ENCODE results near the gene HSPB7.

Gene HSPB7

DNA sequence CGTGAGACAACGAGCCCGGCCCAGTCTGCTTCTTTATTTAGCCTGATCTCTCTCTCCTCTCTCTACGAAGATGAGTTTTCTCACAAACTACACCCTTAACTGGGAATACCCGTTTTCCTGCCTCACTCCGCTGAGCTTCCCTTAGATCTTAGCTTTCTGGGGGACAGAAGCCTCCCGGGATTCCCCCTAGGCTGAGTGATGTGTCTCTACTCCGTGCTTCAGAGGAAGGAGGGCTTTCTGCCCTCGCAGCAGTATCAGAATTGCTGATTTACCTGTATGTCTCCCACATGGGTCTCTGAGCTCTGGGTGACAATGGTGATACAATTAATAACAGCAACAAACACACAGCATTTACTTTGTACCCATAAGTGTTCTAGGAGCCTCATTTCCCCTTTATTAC, 43.0 kb downstream of the HSPB7 start:
- DNase-seq: no peak

DNA sequence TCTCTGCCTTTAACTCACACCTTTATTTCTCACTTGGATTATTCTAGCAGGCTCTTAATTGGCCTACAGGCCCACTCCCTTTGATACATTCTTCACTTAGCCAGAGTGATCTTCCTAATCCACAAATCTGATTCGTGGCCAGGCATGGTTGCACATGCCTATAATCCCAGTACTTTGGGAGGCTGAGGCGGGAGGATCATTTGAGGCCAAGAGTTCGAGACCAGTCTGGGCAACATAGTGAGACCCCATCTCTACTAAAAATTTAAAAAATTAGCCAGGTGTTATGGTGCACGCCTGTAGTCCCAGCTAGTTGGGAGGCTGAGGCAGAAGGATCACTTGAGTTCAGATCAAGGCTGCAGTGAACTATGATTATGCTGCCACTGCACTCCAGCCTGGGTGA, 44.1 kb downstream of the HSPB7 start:
- DNase-seq: no peak

- no peak for DNase-seq
These were observed 45.4 kb downstream of the HSPB7 start for GRCh38 chr1:15972409-15972808.

- no peak for DNase-seq
These were observed 46.9 kb downstream of the HSPB7 start for GRCh38 chr1:15970911-15971310.

GRCh38 chr1:15969321-15969880, 48.4 kb downstream of the HSPB7 start:
- no peak for DNase-seq

DNA sequence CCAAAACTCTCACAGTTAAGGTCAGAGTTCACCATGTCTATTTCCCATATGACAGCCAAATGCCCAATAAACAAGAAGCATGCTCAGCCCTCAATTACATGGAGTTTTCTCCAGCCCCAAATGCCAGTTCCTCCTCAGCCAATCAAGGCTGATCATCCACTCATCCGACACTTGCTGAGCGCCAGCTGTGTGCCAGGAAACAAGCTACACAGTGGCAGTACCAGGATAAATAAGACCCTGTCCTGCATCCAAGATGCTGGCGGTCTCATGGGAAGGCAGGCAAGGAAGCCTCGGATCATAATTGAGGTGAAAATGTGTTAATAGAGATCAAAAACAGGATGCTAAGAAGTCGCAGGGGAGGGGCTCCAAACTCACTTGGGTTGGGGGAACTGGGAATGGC, 49.7 kb downstream of the HSPB7 start:
- no peak for DNase-seq

GRCh38 chr1:15966956-15967344, 50.9 kb downstream of the HSPB7 start:
- DNase-seq: no peak

GRCh38 chr1:15966081-15966955, 51.5 kb downstream of the HSPB7 start:
- no peak for DNase-seq

DNA sequence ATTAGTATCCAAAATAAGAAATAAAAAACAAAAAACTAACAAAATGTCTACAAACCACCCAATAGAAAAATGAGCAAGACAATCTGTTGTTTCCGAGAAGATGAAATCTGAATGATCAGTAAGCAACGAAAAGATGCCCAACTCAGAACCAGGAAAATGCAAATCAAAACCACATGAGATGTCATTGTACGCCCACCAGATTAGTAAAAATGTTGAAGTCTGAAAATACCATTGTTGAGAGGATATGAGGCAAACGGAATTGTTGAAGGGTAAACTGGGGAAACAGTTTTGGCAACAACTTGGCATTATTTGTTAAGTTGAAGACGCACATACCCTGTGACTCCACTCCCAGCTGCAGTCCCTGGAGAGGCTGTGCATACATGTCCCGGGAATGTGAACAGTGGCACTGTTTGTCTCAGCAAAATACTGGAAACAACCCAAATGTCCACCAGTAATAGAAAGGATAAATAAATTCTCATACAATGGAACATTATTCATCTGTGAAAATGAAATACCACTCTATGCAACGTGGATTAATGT, 52.5 kb downstream of the HSPB7 start:
- no peak for DNase-seq
